ENCODE data around the gene NUBPL.

NUBPL gene

GRCh38 chr14:31682768-31683167, 121.6 kb downstream of the NUBPL start:
- Histone ChIP-seq H3F3A (ENCODE audit: low read depth) (no peaks in the 10 kb centered on the region), H3K9ac (ENCODE audit: low read depth, low read length, poor library complexity, severe bottlenecking) (no peak overlapping the region), H3K4me3 (ENCODE audit: low read length, poor library complexity, severe bottlenecking) (no peak overlapping the region), H3K4me2 (ENCODE audit: low read depth, low read length, poor library complexity, severe bottlenecking) (no peak overlapping the region), H3K27me3 (ENCODE audit: insufficient read depth, low read length, poor library complexity, severe bottlenecking) (no peaks in the 10 kb centered on the region), H2AFZ (ENCODE audit: low read length) (no peak overlapping the region), H3K9me2 (replicated peaks; ENCODE audit: low read depth, low read length) (no peaks in the 10 kb centered on the region), H3K79me2 (ENCODE audit: insufficient read depth, low read length) (no peaks in the 10 kb centered on the region), H3K36me3 (ENCODE audit: insufficient read depth, low read length) (no peaks in the 10 kb centered on the region; the same call in 1 of the 2 replicates), H3K4me1 (ENCODE audit: insufficient read depth, low read length, poor library complexity, severe bottlenecking) (peaks cover 5% of the 10 kb centered on the region), H4K20me1 (ENCODE audit: insufficient read depth, low read length, poor library complexity, severe bottlenecking) (no peaks in the 10 kb centered on the region), H3K9me3 (ENCODE audit: insufficient read depth, low read depth, low read length) (no peaks in the 10 kb centered on the region; the same call in 1 of the 2 replicates)
- TF ChIP-seq, protein P1, sequence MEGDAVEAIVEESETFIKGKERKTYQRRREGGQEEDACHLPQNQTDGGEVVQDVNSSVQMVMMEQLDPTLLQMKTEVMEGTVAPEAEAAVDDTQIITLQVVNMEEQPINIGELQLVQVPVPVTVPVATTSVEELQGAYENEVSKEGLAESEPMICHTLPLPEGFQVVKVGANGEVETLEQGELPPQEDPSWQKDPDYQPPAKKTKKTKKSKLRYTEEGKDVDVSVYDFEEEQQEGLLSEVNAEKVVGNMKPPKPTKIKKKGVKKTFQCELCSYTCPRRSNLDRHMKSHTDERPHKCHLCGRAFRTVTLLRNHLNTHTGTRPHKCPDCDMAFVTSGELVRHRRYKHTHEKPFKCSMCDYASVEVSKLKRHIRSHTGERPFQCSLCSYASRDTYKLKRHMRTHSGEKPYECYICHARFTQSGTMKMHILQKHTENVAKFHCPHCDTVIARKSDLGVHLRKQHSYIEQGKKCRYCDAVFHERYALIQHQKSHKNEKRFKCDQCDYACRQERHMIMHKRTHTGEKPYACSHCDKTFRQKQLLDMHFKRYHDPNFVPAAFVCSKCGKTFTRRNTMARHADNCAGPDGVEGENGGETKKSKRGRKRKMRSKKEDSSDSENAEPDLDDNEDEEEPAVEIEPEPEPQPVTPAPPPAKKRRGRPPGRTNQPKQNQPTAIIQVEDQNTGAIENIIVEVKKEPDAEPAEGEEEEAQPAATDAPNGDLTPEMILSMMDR (conservative IDR thresholded peaks at IDR 0.05; ENCODE audit: low read length) = no peak
- TF ChIP-seq EZH2phosphoT487 (IDR thresholded peaks at IDR 0.05; ENCODE audit: borderline replicate concordance) = no peak

DNA sequence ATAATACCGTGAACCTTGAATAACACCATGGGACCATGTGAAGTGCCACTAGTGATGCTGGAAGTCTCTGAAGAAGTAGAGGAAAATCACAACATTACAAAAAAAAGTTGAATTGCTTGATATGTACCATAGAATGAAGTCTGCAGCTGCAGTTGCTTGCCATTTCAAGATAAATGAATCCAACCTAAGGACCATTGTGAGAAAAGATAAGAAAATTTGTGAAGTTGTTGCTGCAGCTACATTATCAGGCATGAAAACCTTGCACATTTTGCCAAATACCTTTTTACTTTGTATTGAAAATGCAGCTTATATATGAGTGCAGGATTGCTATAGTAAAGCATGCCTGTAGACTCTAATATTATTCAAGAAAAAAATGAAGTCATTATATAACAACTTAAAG, 126.5 kb downstream of the NUBPL start:
- Histone ChIP-seq H3F3A (ENCODE audit: low read depth) (no peaks in the 10 kb centered on the region; the same call in 1 of the 2 replicates), H4K20me1 (ENCODE audit: insufficient read depth, low read length, poor library complexity, severe bottlenecking) (no peaks in the 10 kb centered on the region), H2AFZ (ENCODE audit: low read length) (no peak overlapping the region), H3K4me3 (ENCODE audit: low read length, poor library complexity, severe bottlenecking) (no peak overlapping the region), H3K9me3 (ENCODE audit: insufficient read depth, low read depth, low read length) (no peaks in the 10 kb centered on the region; the same call in 1 of the 2 replicates), H3K9me2 (replicated peaks; ENCODE audit: low read depth, low read length) (no peaks in the 10 kb centered on the region), H3K36me3 (ENCODE audit: insufficient read depth, low read length) (no peaks in the 10 kb centered on the region; the same call in 1 of the 2 replicates), H3K4me2 (ENCODE audit: low read depth, low read length, poor library complexity, severe bottlenecking) (no peak overlapping the region), H3K4me1 (ENCODE audit: insufficient read depth, low read length, poor library complexity, severe bottlenecking) (peaks cover 28% of the 10 kb centered on the region), H3K9ac (ENCODE audit: low read depth, low read length, poor library complexity, severe bottlenecking) (no peak overlapping the region), H3K27me3 (ENCODE audit: insufficient read depth, low read length, poor library complexity, severe bottlenecking) (no peaks in the 10 kb centered on the region), H3K79me2 (ENCODE audit: insufficient read depth, low read length) (no peaks in the 10 kb centered on the region)
- TF ChIP-seq EZH2phosphoT487 (IDR thresholded peaks at IDR 0.05; ENCODE audit: borderline replicate concordance) = no peak
- TF ChIP-seq, protein P1 (conservative IDR thresholded peaks at IDR 0.05; ENCODE audit: low read length) = no peak

DNA sequence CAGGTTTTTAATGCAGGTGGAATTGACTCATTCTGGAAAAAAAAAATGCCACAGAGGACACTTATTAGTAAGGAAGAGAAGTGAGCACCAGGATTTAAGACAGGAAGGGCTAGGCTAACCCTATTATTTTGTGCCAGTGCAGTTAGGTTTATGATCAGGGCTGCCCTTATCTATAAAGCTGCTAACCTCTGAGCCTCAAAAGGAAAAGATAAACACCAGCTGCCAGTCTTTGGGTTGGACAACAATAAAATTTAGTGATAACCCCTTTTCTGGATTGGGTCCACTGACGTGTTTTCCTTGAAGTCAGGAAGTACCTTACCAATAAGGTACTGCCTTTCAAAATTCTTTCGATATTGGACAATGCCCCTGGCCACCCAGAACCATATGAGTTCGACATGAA, 128.9 kb downstream of the NUBPL start:
- Histone ChIP-seq H3K4me3 (ENCODE audit: low read length, poor library complexity, severe bottlenecking) (peak overlapping the region; percentile 6), H3K9me3 (ENCODE audit: insufficient read depth, low read depth, low read length) (no peaks in the 10 kb centered on the region), H3K27me3 (ENCODE audit: insufficient read depth, low read length, poor library complexity, severe bottlenecking) (no peaks in the 10 kb centered on the region), H4K20me1 (ENCODE audit: insufficient read depth, low read length, poor library complexity, severe bottlenecking) (no peaks in the 10 kb centered on the region), H3K9ac (ENCODE audit: low read depth, low read length, poor library complexity, severe bottlenecking) (no peak overlapping the region), H3K4me2 (ENCODE audit: low read depth, low read length, poor library complexity, severe bottlenecking) (peak overlapping the region; percentile 53), H3K9me2 (replicated peaks; ENCODE audit: low read depth, low read length) (no peaks in the 10 kb centered on the region), H3K36me3 (ENCODE audit: insufficient read depth, low read length) (no peaks in the 10 kb centered on the region), H2AFZ (ENCODE audit: low read length) (no peak overlapping the region), H3K79me2 (ENCODE audit: insufficient read depth, low read length) (no peaks in the 10 kb centered on the region), H3F3A (ENCODE audit: low read depth) (no peaks in the 10 kb centered on the region; the same call in 1 of the 2 replicates), H3K4me1 (ENCODE audit: insufficient read depth, low read length, poor library complexity, severe bottlenecking) (peaks cover 28% of the 10 kb centered on the region)
- TF ChIP-seq, protein P1 (conservative IDR thresholded peaks at IDR 0.05; ENCODE audit: low read length) = no peak
- TF ChIP-seq EZH2phosphoT487 (IDR thresholded peaks at IDR 0.05; ENCODE audit: borderline replicate concordance) = no peak
